ENCODE results near the gene OXSR1. TPM values are rescaled to one million over a fixed set of nuclear protein-coding genes. Genes with fewer than 3 reads are reported as not detected.
"Not testable (repeated sequence)": the region's sequence is repeated elsewhere in the genome, so short reads cannot be mapped to it uniquely, and the experiment has no call there.

The OXSR1 gene
- total RNA-seq, 1 donor from 2014 or later: 30.6 TPM

GRCh38 chr3:38158472-38158871 is 6.9 kb upstream of the OXSR1 start:
- no peak for DNase-seq (ENCODE audit: low spot score)
- intact Hi-C loops (cut with DNase I): no loop called here

GRCh38 chr3:38160704-38161103 is 4.6 kb upstream of the OXSR1 start:
- not testable (repeated sequence) for DNase-seq (ENCODE audit: low spot score)
- intact Hi-C loops (cut with DNase I): loop anchor here (10.0 kb wide), 1 partner anchor 294 kb away; the partner anchor contains the start of gene ACVR2B

GRCh38 chr3:38163117-38163840 is 2.1 kb upstream of the OXSR1 start:
- no peak for DNase-seq (ENCODE audit: low spot score)
- intact Hi-C loops (cut with DNase I): loop anchor here (10.0 kb wide), 1 partner anchor 292 kb away; the partner anchor contains the start of gene ACVR2B

GRCh38 chr3:38163841-38164642 is 1.3 kb upstream of the OXSR1 start:
- intact Hi-C loops (cut with DNase I): loop anchor here (10.0 kb wide), 1 partner anchor 291 kb away; the partner anchor contains the start of gene ACVR2B
- DNase-seq (ENCODE audit: low spot score): no peak

GRCh38 chr3:38164643-38164951 is 740 bp upstream of the OXSR1 start:
- intact Hi-C loops (cut with DNase I): loop anchor here (10.0 kb wide), 1 partner anchor 290 kb away; the partner anchor contains the start of gene ACVR2B
- DNase-seq (ENCODE audit: low spot score): no peak

GRCh38 chr3:38165722-38166387 is 518 bp downstream of the OXSR1 start:
- intact Hi-C loops (cut with DNase I): loop anchor here (1.0 to 10.0 kb wide), 2 partner anchors 29 to 289 kb away; partner anchors contain the start of genes ACAA1 and ACVR2B
- DNase-seq (ENCODE audit: low spot score): peak; percentile 86

GRCh38 chr3:38167591-38167990 is 2.3 kb downstream of the OXSR1 start:
- no peak for DNase-seq (ENCODE audit: low spot score)
- intact Hi-C loops (cut with DNase I): loop anchor here (10.0 kb wide), 1 partner anchor 287 kb away; the partner anchor contains the start of gene ACVR2B

- intact Hi-C loops (cut with DNase I): loop anchor here (10.0 kb wide), 1 partner anchor 286 kb away; the partner anchor contains the start of gene ACVR2B
- no peak for DNase-seq (ENCODE audit: low spot score)
These were observed 3.1 kb downstream of the OXSR1 start for GRCh38 chr3:38168151-38169026.

- intact Hi-C loops (cut with DNase I): loop anchor here (10.0 kb wide), 1 partner anchor 286 kb away; the partner anchor contains the start of gene ACVR2B
- DNase-seq (ENCODE audit: low spot score): no peak
These were observed 3.6 kb downstream of the OXSR1 start for GRCh38 chr3:38169027-38169317.

- intact Hi-C loops (cut with DNase I): no loop called here
These were observed 5.4 kb downstream of the OXSR1 start for GRCh38 chr3:38170722-38171121.

GRCh38 chr3:38171622-38172021 is 6.3 kb downstream of the OXSR1 start:
- intact Hi-C loops (cut with DNase I): no loop called here
- no peak for DNase-seq (ENCODE audit: low spot score)

More at GRCh38 chr3:38170722-38171121, 5.4 kb downstream of the OXSR1 start:
- no peak for DNase-seq (ENCODE audit: low spot score)

GRCh38 chr3:38173834-38174418 is 8.6 kb downstream of the OXSR1 start:
- no peak for DNase-seq (ENCODE audit: low spot score)

GRCh38 chr3:38177181-38177580 is 11.8 kb downstream of the OXSR1 start:
- no peak for DNase-seq (ENCODE audit: low spot score)
- intact Hi-C loops (cut with DNase I): no loop called here

More at GRCh38 chr3:38173834-38174418, 8.6 kb downstream of the OXSR1 start:
- intact Hi-C loops (cut with DNase I): no loop called here

- no peak for DNase-seq (ENCODE audit: low spot score)
- intact Hi-C loops (cut with DNase I): no loop called here
These were observed 21.4 kb downstream of the OXSR1 start for GRCh38 chr3:38186781-38187180.

- DNase-seq (ENCODE audit: low spot score): no peak
- intact Hi-C loops (cut with DNase I): no loop called here
These were observed 25.1 kb downstream of the OXSR1 start for GRCh38 chr3:38190481-38190881.

- intact Hi-C loops (cut with DNase I); DNase-seq (ENCODE audit: low spot score): not testable (repeated sequence)
These were observed 37.6 kb downstream of the OXSR1 start for GRCh38 chr3:38202931-38203330.

- no peak for DNase-seq (ENCODE audit: low spot score)
- intact Hi-C loops (cut with DNase I): no loop called here
These were observed 38.4 kb downstream of the OXSR1 start for GRCh38 chr3:38203690-38204089.

- no peak for DNase-seq (ENCODE audit: low spot score)
- intact Hi-C loops (cut with DNase I): no loop called here
These were observed 39.5 kb downstream of the OXSR1 start for GRCh38 chr3:38204599-38205471.
